ENCODE measurements around the gene RIPK4.
"Not testable (repeated sequence)": the region's sequence is repeated elsewhere in the genome, so short reads cannot be mapped to it uniquely, and the experiment has no call there.

Gene RIPK4

DNA sequence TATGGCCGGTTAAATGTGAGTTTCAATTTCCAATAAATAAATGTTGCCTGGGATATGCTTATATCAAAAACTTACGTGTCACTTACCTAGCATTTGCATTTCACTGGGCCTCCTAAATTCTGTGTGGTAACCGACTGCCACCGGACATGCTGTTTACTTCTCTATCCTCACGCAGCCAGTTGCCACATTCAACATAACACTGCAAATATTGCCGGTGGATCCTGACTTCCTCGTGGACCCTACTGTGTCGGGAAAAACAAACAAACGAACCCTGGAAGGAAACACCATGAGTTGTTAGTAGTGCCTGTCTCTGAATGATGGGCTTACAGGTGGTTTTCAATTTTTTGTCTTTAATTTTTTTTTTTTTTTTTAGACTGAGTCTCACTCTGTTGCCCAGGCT lies 54.1 kb downstream of the RIPK4 start:
- DNase-seq: no peak

DNA sequence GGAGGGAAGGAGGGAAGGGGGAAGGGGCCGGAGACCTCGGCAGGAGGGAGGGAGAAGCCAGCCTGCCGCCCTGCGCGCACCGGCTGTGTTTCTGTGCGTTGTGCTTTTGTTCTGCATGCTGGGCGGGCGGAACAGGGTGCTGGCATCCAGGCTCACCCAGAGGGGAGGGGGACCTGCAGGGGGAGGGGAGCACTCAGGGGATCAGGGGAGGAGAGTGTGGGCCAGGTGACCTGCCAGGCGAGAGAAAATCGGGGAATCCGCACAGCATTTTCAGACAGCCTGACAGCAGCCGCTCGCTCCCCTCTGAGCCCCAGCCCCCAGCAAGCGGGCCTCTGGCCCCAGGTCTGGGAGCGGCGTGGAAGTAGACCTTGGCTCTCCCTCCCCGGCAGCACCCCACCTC lies 54.7 kb downstream of the RIPK4 start:
- DNase-seq: no peak

DNA sequence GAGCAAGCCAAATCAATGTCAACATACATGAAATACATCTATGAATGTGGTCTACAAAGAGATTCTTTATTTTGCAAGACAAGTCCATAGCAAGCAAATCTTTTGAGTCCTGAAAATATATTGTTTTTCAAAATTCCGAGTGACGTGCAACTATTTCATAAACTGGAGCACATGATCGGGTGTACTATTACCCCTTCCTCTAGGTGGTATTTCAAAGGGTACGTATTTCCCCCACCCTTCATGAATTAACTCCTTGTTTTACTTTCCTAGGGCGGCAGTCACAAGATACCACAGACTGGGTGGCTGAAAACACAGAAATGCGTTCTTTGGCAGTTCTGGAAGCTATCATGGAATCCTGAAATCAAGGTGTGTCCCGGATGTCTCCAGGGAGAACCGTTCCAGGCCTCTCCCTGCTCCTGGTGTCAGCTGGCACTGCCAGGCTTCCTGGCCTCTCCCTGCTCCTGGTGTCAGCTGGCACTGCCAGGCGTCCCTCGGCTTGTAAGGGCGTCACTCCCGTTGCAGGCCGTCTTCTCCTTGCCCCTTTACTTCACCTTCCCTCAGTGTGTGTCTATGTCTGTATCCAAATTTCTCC lies 55.3 kb downstream of the RIPK4 start:
- DNase-seq: no peak

GRCh38 chr21:41710823-41711160 lies 56.1 kb downstream of the RIPK4 start:
- no peak for DNase-seq

DNA sequence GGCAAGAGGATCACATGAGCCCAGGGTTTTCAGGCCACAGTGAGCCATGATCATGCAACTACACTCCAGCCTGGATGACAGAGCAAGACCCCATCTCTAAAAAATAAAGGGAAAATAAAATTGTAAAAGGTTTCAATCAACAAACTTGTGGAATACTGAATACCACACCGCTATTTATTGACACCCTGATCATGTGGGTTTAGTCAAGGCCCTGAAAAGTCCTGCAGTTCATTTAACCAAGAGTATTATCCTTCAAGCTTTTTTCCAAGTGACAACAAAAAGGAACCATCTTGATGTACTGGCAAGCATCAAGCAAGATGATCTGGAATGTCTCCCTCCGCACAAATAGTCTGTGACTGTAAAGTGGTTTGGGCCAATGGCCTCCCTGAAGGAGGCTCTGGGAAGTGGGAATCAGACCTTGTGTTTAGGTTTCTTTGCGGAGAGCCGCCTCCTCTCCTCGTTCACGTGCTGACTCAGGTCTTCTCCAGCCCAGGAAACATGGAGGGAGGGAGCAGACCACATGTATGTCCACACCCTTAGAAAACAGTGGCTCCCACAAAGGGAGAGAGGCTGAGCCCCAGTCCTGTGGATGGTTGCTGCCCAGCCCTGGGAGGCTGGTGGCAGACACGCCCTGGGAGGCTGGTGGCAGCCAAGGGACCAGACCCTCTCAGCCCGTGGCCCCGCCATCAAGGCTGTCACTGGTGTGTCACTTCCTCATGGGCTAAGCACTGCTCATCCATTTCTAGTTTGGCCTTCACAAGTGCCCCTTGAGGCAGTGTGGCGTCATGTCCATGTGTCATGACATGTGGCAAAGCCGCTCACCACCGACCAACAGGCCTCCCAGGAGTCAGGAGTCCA lies 56.7 kb downstream of the RIPK4 start:
- no peak for DNase-seq

- no peak for DNase-seq
Observed at GRCh38 chr21:41709166-41709565, 57.7 kb downstream of the RIPK4 start.

DNA sequence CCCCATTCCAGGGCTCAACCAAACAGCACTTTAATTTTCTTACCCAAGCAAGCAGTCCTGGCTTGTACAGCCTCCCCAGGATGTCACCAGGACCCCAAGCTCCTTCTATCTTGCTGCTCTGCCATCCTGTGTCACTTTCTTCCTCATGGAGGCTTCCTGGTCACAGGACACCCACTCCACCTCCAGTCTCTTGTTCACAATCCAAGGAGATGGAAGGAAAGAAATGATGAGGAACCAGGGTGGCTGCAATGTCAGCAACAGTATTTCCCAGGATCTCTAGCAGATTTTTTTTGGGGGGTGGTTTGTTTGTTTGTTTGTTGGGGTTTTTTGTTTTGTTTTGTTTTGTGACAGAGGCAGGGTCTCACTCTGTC lies 58.9 kb downstream of the RIPK4 start:
- no peak for DNase-seq

DNA sequence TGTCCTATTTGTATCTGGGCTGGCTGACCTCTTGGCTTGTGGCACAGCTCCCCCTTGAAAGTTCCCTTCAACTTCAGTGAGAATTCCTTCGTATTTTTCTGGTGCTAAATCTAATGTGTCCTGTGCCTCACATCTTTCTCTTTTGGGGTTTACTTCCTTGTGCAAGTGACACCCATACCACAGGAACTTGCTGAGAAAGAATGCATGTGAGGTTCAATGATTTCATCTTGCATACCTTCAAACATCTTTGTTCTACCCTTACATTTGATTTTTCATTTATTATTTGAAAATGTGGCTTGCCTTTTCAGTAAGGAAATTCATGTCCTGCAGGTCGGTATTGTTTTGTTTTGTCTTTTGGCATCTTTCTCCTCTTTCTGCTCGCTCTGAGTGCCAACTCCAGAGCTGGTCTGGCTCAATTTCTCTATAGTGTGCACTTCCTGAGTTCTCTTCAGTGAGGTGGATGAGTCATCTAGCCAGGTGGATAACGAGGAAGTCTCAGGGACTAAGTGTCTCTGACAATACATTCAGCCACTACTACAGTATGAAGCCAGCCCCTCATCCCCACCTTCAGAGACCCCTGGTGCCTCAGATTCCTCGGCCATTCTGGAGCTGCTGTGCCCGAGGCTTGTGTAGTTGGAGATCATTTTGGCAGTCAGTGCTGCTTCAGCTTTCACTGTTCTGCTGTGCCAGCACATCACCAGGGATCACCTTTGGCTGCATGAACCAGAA lies 59.5 kb downstream of the RIPK4 start:
- no peak for DNase-seq

GRCh38 chr21:41706678-41707077 lies 60.2 kb downstream of the RIPK4 start:
- no peak for DNase-seq

DNA sequence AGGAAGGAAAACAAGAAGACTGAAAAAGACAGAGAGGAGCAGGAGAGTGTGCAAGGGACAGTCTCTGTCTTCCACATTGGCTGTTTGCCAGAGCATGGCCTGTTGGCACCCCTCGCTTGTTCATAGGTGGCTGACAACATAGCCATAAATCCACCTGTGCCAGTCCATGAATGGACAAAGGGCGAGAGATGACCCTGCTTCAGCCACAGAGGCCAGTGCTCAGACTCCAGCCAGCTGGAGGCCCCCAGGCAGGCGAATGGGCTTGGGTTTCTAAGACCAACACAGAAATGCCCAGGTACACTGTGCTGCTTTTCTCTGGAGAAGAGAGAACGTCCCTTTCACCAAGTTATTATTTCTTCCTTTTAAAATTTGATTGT lies 60.6 kb downstream of the RIPK4 start:
- no peak for DNase-seq

- DNase-seq: no peak
Observed at GRCh38 chr21:41705546-41706262, 61.1 kb downstream of the RIPK4 start.

GRCh38 chr21:41703857-41704501 lies 62.9 kb downstream of the RIPK4 start:
- no peak for DNase-seq

GRCh38 chr21:41701749-41702148 lies 65.1 kb downstream of the RIPK4 start:
- DNase-seq: no peak

DNA sequence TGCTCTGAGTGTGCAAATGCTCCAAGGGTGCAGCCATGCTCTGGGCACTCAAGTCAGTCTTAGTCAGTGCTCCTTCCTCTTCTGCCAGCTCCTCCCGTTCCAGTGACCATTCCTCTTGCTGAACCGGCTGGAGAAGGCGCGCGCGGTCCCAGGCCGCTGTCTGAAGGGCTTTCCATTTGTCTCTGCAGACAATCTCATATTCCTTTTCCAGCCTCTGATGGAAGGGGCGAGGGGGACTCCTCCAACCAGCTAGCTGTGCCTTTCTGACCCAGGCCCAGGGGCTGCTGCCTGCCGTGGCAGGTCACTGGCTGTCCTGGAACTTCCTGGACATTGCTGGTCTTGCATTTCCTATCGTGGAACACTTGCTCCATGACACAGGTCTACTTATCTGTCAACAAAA lies 67.5 kb downstream of the RIPK4 start:
- no peak for DNase-seq

DNA sequence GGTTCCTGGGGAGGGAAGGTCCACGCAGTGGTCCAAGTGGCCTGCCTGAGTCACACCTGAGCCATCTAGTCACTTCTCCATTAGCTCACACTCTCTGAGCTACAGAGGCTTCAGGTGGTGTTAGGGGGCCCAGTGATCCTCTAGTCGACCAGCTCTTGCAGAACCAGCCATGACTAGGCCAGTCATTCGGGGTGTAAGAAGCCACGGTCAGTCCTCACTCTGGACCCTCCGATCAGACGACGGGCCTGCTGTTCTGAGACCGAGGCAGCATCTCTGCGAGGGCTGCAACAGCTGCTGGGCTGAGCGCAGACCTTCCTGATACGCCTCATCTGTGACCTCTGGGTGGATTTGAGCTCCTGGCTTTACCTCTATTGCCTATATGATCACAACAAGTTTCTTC lies 68.8 kb downstream of the RIPK4 start:
- DNase-seq: no peak

- no peak for DNase-seq
Observed at GRCh38 chr21:41695513-41695912, 71.3 kb downstream of the RIPK4 start.

DNA sequence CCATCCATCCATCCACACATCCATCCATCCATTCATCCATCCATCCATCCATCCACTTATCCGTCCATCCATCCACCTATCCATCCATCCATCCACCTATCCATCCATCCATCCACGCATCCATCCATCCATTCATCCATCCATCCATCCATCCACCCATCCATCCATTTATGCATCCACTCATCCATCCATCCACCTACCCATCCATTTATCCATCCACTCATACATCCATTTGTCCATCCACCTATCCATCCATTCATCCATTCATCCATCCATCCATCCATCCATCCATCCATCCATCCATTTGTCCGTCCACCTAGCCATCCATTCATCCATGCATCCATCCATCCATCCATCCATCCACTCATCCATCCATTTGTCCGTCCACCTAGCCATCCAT lies 72.8 kb downstream of the RIPK4 start:
- not testable (repeated sequence) for DNase-seq

DNA sequence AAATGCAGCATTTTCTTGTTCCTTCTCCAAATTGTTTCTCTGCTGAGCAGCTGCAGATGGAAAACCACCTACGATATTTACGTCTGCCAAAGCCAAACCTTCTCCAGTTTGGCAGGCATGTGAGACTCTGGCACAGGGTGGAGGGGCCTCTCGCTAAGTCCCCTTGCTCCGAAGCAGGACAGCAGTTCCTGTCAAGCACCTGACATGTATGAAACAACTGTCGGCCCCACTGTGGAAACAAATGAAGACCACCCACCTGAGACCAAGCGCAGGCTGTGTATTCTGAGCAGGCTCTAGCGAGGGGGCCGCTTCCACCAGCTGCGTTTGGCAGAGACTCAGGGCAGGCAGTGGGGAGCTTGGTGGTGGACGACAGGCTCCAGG lies 74.7 kb downstream of the RIPK4 start:
- no peak for DNase-seq

- no peak for DNase-seq
Observed at GRCh38 chr21:41691205-41692184, 75.4 kb downstream of the RIPK4 start.
